Measurements from ENCODE around the gene NOTCH4. TPM values are rescaled to one million over a fixed set of nuclear protein-coding genes. Genes with fewer than 3 reads are reported as not detected.

The NOTCH4 gene
- total and polyA plus RNA-seq, 9 of the 15 experiments (the other 6 are each of a cell fraction or from before 2014, with no cell fraction given): 0.24 to 4.3 (median 1.7) TPM

DNA sequence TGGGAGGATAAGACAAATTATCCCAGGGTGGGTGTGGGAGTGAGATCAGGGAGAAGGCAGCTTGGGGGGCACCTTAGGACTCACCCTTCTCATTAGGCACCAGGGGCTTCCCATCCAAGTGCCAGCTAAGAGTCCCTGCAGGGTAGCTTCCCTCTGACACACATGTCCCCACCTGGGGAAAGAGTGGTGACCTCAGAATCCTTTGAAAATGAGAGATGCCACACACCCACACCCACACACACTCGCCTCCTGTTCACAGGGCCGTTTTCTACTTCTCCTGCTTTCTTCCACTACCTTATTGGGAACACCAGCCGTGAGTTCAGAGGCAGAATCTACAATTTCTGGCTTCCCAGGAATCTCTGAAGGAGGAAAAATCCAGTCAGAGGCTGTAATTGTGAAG is 40.8 kb downstream of the NOTCH4 start:
- Histone ChIP-seq H3K36me3 (ENCODE audit: control insufficient read depth, insufficient read depth, low read length) (peaks cover 75% of the 10 kb centered on the region; the same call in 2 of the 3 replicates), H3K4me1 (replicated peaks in 1 of 2; ENCODE audit: control insufficient read depth in 2 of 2, insufficient read depth in 2 of 2, low read length in 2 of 2) (peaks cover 56 to 58% of the 10 kb centered on the region in 2 experiments), H3K4me3 (no peak overlapping the region), H3K79me2 (ENCODE audit: control insufficient read depth, insufficient read depth, low read length) (peaks cover 58% of the 10 kb centered on the region), H4K20me1 (replicated peaks; ENCODE audit: control insufficient read depth, insufficient read depth, low read length) (no peaks in the 10 kb centered on the region), H3K4me2 (ENCODE audit: insufficient read depth, low read length) (no peak overlapping the region), H3K27ac (ENCODE audit: extremely low read depth, low read depth, low read length) (peak overlapping the region; percentile 56; the same call in 2 of the 3 replicates), H3K9me1 (ENCODE audit: control insufficient read depth, insufficient read depth, low read length) (peaks cover 7% of the 10 kb centered on the region), H3K9me3 (replicated peaks; ENCODE audit: control insufficient read depth, insufficient read depth, low read depth, low read length) (no peaks in the 10 kb centered on the region), H3K27me3 (ENCODE audit: control insufficient read depth in 2 of 2, insufficient read depth in 2 of 2, low read length in 2 of 2) (no peaks in the 10 kb centered on the region), H2AFZ (ENCODE audit: low read depth, low read length) (no peak overlapping the region), H3K9ac (ENCODE audit: insufficient read depth in 1 of 2, low read depth in 2 of 2, low read length in 2 of 2) (peak overlapping the region; percentile 7 to 82; a peak in 2 of 4 replicates)
- intact Hi-C loops (cut with micrococcal nuclease) (no loop called here), in situ Hi-C loops (cut with MboI) (no loop called here)
- FAIRE-seq: no peak
- ChIA-PET POLR2A (interaction anchor here (0.6 to 1.9 kb wide), 6 partner anchors 10 to 231 kb away, joined by 3 to 20 read pairs (median 5); partner anchors contain the start of genes ATF6B, FKBPL and GPSM3), CTCF (ENCODE audit: low intra/inter-chr PET ratio) (no interaction called here)
- DNase-seq (ENCODE audit: extremely low read depth in 1 of 4, low spot score in 3 of 4): no peak
- no peak for ATAC-seq
- WGBS (ENCODE audit: insufficient coverage, low coverage, missing lambda C conversion rate): 87% methylated on average over 3 of the region's 3 CpGs
- no TSS peak for BruUV-seq (replicated peaks)
- TF ChIP-seq, protein P1, sequence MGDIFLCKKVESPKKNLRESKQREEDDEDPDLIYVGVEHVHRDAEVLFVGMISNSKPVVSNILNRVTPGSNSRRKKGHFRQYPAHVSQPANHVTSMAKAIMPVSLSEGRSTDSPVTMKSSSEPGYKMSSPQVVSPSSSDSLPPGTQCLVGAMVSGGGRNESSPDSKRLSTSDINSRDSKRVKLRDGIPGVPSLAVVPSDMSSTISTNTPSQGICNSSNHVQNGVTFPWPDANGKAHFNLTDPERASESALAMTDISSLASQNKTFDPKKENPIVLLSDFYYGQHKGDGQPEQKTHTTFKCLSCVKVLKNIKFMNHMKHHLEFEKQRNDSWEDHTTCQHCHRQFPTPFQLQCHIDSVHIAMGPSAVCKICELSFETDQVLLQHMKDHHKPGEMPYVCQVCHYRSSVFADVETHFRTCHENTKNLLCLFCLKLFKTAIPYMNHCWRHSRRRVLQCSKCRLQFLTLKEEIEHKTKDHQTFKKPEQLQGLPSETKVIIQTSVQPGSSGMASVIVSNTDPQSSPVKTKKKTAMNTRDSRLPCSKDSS (IDR thresholded peaks at IDR 0.05; ENCODE audit: low read depth, partially characterized antibody): no peak
- TF ChIP-seq RBFOX2 (IDR thresholded peaks at IDR 0.05; ENCODE audit: low read depth, low read length) (no peak), CC2D1A (IDR thresholded peaks at IDR 0.05) (no peak), GTF2E2 (tag; IDR thresholded peaks at IDR 0.05) (no peak), GATAD2B (IDR thresholded peaks at IDR 0.05; ENCODE audit: borderline replicate concordance) (no peak), KLF10 (CRISPR knock-in tag; IDR thresholded peaks at IDR 0.05) (no peak)
- TF ChIP-seq, protein P2, sequence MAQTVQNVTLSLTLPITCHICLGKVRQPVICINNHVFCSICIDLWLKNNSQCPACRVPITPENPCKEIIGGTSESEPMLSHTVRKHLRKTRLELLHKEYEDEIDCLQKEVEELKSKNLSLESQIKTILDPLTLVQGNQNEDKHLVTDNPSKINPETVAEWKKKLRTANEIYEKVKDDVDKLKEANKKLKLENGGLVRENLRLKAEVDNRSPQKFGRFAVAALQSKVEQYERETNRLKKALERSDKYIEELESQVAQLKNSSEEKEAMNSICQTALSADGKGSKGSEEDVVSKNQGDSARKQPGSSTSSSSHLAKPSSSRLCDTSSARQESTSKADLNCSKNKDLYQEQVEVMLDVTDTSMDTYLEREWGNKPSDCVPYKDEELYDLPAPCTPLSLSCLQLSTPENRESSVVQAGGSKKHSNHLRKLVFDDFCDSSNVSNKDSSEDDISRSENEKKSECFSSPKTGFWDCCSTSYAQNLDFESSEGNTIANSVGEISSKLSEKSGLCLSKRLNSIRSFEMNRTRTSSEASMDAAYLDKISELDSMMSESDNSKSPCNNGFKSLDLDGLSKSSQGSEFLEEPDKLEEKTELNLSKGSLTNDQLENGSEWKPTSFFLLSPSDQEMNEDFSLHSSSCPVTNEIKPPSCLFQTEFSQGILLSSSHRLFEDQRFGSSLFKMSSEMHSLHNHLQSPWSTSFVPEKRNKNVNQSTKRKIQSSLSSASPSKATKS (CRISPR knock-in tag; IDR thresholded peaks at IDR 0.05): no peak
- TF ChIP-seq, protein P3, sequence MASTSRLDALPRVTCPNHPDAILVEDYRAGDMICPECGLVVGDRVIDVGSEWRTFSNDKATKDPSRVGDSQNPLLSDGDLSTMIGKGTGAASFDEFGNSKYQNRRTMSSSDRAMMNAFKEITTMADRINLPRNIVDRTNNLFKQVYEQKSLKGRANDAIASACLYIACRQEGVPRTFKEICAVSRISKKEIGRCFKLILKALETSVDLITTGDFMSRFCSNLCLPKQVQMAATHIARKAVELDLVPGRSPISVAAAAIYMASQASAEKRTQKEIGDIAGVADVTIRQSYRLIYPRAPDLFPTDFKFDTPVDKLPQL (IDR thresholded peaks at IDR 0.05; ENCODE audit: extremely low read depth, insufficient read length): no peak

All from K562 (cell line).